Kidney glomerular epithelial cell (primary cell): ENCODE data around the gene FHOD3.

Source experiments
- DNase-seq: peaks from one replicate; lab custom pipeline; 2025; lab: John Stamatoyannopoulos, UW

FHOD3 gene

GRCh38 chr18:36481201-36481657 lies 183.7 kb downstream of the FHOD3 start:
- DNase-seq, result no peak

- no peak for DNase-seq
These were observed 184.4 kb downstream of the FHOD3 start for GRCh38 chr18:36481935-36482334.

- DNase-seq, result no peak
These were observed 187.1 kb downstream of the FHOD3 start for GRCh38 chr18:36484591-36484990.

GRCh38 chr18:36485772-36486171 lies 188.3 kb downstream of the FHOD3 start:
- DNase-seq, result no peak

- no peak for DNase-seq
These were observed 190.6 kb downstream of the FHOD3 start for GRCh38 chr18:36488131-36488530.

- no peak for DNase-seq
These were observed 193.4 kb downstream of the FHOD3 start for GRCh38 chr18:36490897-36491296.

- DNase-seq, result no peak
These were observed 195.3 kb downstream of the FHOD3 start for GRCh38 chr18:36492604-36493329.

GRCh38 chr18:36493349-36494159 lies 196.0 kb downstream of the FHOD3 start:
- DNase-seq, result no peak

- DNase-seq, result no peak
These were observed 196.6 kb downstream of the FHOD3 start for GRCh38 chr18:36494160-36494437.

- DNase-seq, result no peak
These were observed 198.5 kb downstream of the FHOD3 start for GRCh38 chr18:36496022-36496421.

GRCh38 chr18:36499938-36500337 lies 202.4 kb downstream of the FHOD3 start:
- no peak for DNase-seq

- DNase-seq, result no peak
These were observed 203.6 kb downstream of the FHOD3 start for GRCh38 chr18:36501100-36501499.

GRCh38 chr18:36503477-36503876 lies 206.0 kb downstream of the FHOD3 start:
- no peak for DNase-seq

- no peak for DNase-seq
These were observed 207.4 kb downstream of the FHOD3 start for GRCh38 chr18:36504928-36505327.

- DNase-seq, result no peak
These were observed 208.2 kb downstream of the FHOD3 start for GRCh38 chr18:36505665-36506064.

GRCh38 chr18:36509646-36510197 lies 212.2 kb downstream of the FHOD3 start:
- no peak for DNase-seq

GRCh38 chr18:36511791-36512352 lies 214.4 kb downstream of the FHOD3 start:
- DNase-seq, result no peak

- DNase-seq, result no peak
These were observed 216.0 kb downstream of the FHOD3 start for GRCh38 chr18:36513556-36513955.

- DNase-seq, result no peak
These were observed 217.3 kb downstream of the FHOD3 start for GRCh38 chr18:36514778-36515177.

GRCh38 chr18:36516258-36516657 lies 218.7 kb downstream of the FHOD3 start:
- DNase-seq, result no peak

- no peak for DNase-seq
These were observed 219.2 kb downstream of the FHOD3 start for GRCh38 chr18:36516726-36517125.

GRCh38 chr18:36518839-36519238 lies 221.3 kb downstream of the FHOD3 start:
- DNase-seq, result no peak

GRCh38 chr18:36519358-36519757 lies 221.8 kb downstream of the FHOD3 start:
- no peak for DNase-seq
